WTC11 (cell line): ENCODE results near the gene PPARD.

ENCODE experiments used
- CTCF ChIP-seq: fragments of 200-600 bp; IDR thresholded peaks from 2 replicates; pipeline ENCODE4 v1.8.0; 2022; ENCODE audit warnings: antibody characterized with exemption
- ETV6 ChIP-seq: sonication (generic); formaldehyde crosslinking; IDR thresholded peaks from 2 replicates; pipeline ENCODE4 v1.8.1; 2022; ENCODE audit warnings: mild to moderate bottlenecking, missing genetic modification reagents
- HMGXB4 ChIP-seq: sonication (generic); formaldehyde crosslinking; IDR thresholded peaks from 2 replicates; pipeline ENCODE4 v1.8.1; 2023; ENCODE audit warnings: mild to moderate bottlenecking, moderate library complexity, missing genetic modification reagents
- JUN ChIP-seq: sonication (generic); formaldehyde crosslinking; IDR thresholded peaks from 2 replicates; pipeline ENCODE4 v1.8.0; 2023; ENCODE audit warnings: mild to moderate bottlenecking, missing genetic modification reagents
- MAX ChIP-seq: sonication (generic); formaldehyde crosslinking; IDR thresholded peaks from 2 replicates; pipeline ENCODE4 v1.8.0; 2022; ENCODE audit warnings: mild to moderate bottlenecking, missing genetic modification reagents
- MLX ChIP-seq: sonication (generic); formaldehyde crosslinking; IDR thresholded peaks from 2 replicates; pipeline ENCODE4 v1.8.1; 2023; ENCODE audit warnings: mild to moderate bottlenecking, missing genetic modification reagents, moderate library complexity
- RELA ChIP-seq: sonication (generic); formaldehyde crosslinking; IDR thresholded peaks from 2 replicates; pipeline ENCODE4 v1.8.1; 2022; ENCODE audit warnings: missing genetic modification reagents, mild to moderate bottlenecking, borderline replicate concordance
- SP1 ChIP-seq: sonication (generic); formaldehyde crosslinking; conservative IDR thresholded peaks from 2 replicates; pipeline ENCODE4 v1.8.1; 2022; ENCODE audit warnings: missing genetic modification reagents
- ZNF121 ChIP-seq: sonication (generic); formaldehyde crosslinking; IDR thresholded peaks from 2 replicates; pipeline ENCODE4 v1.8.0; 2023; ENCODE audit warnings: missing genetic modification reagents
- ZNF219 ChIP-seq: sonication (generic); formaldehyde crosslinking; IDR thresholded peaks from 2 replicates; pipeline ENCODE4 v1.8.0; 2023; ENCODE audit warnings: missing genetic modification reagents, mild to moderate bottlenecking, borderline replicate concordance
- ZNF232 ChIP-seq: sonication (generic); formaldehyde crosslinking; IDR thresholded peaks from 2 replicates; pipeline ENCODE4 v1.8.0; 2022; ENCODE audit warnings: mild to moderate bottlenecking, missing genetic modification reagents

- no peak for TF ChIP-seq MLX
- TF ChIP-seq JUN (CRISPR knock-in tag), result no peak
- no peak for TF ChIP-seq CTCF
- no peak for TF ChIP-seq ZNF232
- TF ChIP-seq ZNF219 (CRISPR knock-in tag), result no peak
- TF ChIP-seq ZNF121, result no peak
- no peak for TF ChIP-seq SP1 (CRISPR knock-in tag)
- no peak for TF ChIP-seq MAX (CRISPR knock-in tag)
- TF ChIP-seq RELA (CRISPR knock-in tag), result no peak
- TF ChIP-seq ETV6, result no peak
- TF ChIP-seq HMGXB4, result no peak
These were observed 25.3 kb downstream of the PPARD start for GRCh38 chr6:35367646-35368037.
